Ovary (tissue), 9 donors: ENCODE results near the gene ANO6. TPM values are rescaled to one million over a fixed set of nuclear protein-coding genes. Genes with fewer than 3 reads are reported as not detected.

Experiments used
- DNase-seq, 5 donors: peaks; one replicate each; pipeline ENCODE4 v3.0.0-alpha.2; 2019 to 2020
- H3K27ac ChIP-seq, 2 donors: fragments of 200-600 bp; one replicate each; pipeline versions ENCODE4 v1.5.1 to v1.8.0; 2019 to 2022
- H3K27me3 ChIP-seq: fragments of 200-600 bp; one replicate; pipeline ENCODE4 v1.8.0; 2022
- H3K36me3 ChIP-seq: fragments of 200-600 bp; sonication (generic); one replicate; pipeline ENCODE4 v1.5.1; 2019
- H3K4me1 ChIP-seq: one replicate; pipeline ENCODE4 v1.8.1; 2013; ENCODE audit warnings: mild to moderate bottlenecking, moderate library complexity; ENCODE audit not compliant: insufficient read depth
- H3K4me3 ChIP-seq: fragments of 200-600 bp; sonication (generic); one replicate; pipeline ENCODE4 v1.5.1; 2017
- H3K9me3 ChIP-seq, 2 donors: fragments of 200-600 bp in 1 of 2; sonication (generic) in 1 of 2; one replicate each; pipeline versions ENCODE4 v1.5.1 to v1.8.1; 2013 to 2019; ENCODE audit warnings: mild to moderate bottlenecking in 1 of 2, moderate library complexity in 1 of 2
- CTCF ChIP-seq, 3 donors: fragments of 450-650 bp in 2 of 3; fragments of 200-600 bp in 1 of 3; IDR thresholded peaks; one replicate each; pipeline versions ENCODE4 v1.5.1 to v1.8.0; 2016 to 2022; ENCODE audit warnings: antibody characterized with exemption in 3 of 3, mild to moderate bottlenecking in 1 of 3
- EP300 ChIP-seq: sonication (generic); formaldehyde crosslinking; IDR thresholded peaks from one replicate; pipeline ENCODE4 v1.6.1; 2017; ENCODE audit warnings: antibody characterized with exemption
- POLR2A ChIP-seq: fragments of 450-650 bp; IDR thresholded peaks from one replicate; pipeline ENCODE4 v1.6.1; 2017; ENCODE audit warnings: antibody characterized with exemption, mild to moderate bottlenecking, moderate library complexity
- WGBS, 3 donors: extraction: QIAGEN DNeasy Blood & Tissue Kit in 1 of 3; methylation state at CpG; one replicate each; pipeline versions ENCODE4 v1.1.5 to v1.1.7; 2013 to 2017; 5-methylcytosine and 5-hydroxymethylcytosine counted together
- intact Hi-C, 4 donors: fragments of 100-400 bp; cut with DNase I; formaldehyde crosslinking; loops; one replicate each; pipeline versions ENCODE4 v1.11.0 to v1.15.1; 2022 to 2023
- polyA plus RNA-seq, 2 donors: library from polyadenylated mRNA; stranded (reverse); fragments of 200-250 nt in 1 of 2; fragments of 350-450 nt in 1 of 2; fragmentation: Illumina TruSeq in 1 of 2; extraction: RNeasy Lipid Tissue Mini Kit (QIAGEN cat#74804) in 1 of 2; gene quantifications; one replicate each; pipeline ENCODE4 v1.2.3, GENCODE V29; 2013 to 2014
- total RNA-seq, 7 donors: library from RNA; depleted of rRNA in 2 of 7; stranded (reverse); fragments of >200 nt in 2 of 7; fragmentation: NEBNext Ultra II Directional in 3 of 7; extraction: Animal tissue kit (Norgen Biotek cat#: 25700) in 3 of 7; gene quantifications; one replicate each; pipeline versions ENCODE4 v1.1.0 to v1.2.4, GENCODE V29; 2016 to 2023
- donor health status: DM: no; HTN: no; CAD: no; lungs with moderate emphysema.
- donor health status: DM: no; HTN: no; CAD: no.
- donor health status: Bipolar disorder and iron deficiency.
- donor health status: DM: yes; HTN: yes; CAD: no.
- donor health status: DM: no; HTN: no; CAD: no.
- donor health status: DM: yes; HTN: yes; CAD: no.

Gene ANO6
- total and polyA plus RNA-seq, 9 donors: 38.8 to 88.5 (median 63.2) TPM

GRCh38 chr12:45446013-45446412 is 230.1 kb downstream of the ANO6 start:
- intact Hi-C loops: no loop called here
- WGBS, 3 donors: 24 to 67% (median 25%) methylated on average over 1 of the region's 1 CpG
- H3K4me3 ChIP-seq: no peak overlapping the region
- H3K9me3 ChIP-seq: no peaks in the 10 kb centered on the region
- no peaks in the 10 kb centered on the region for H3K36me3 ChIP-seq
- no peak for DNase-seq
- H3K27ac ChIP-seq: no peak overlapping the region
- TF ChIP-seq CTCF (IDR thresholded peaks at IDR 0.05) (no peak), EP300 (no peak), POLR2A (no peak)
- no peaks in the 10 kb centered on the region for H3K4me1 ChIP-seq
- no peaks in the 10 kb centered on the region for H3K27me3 ChIP-seq

- intact Hi-C loops: no loop called here
Observed at GRCh38 chr12:45458238-45458637, 242.3 kb downstream of the ANO6 start.

GRCh38 chr12:45458854-45459807 is 243.2 kb downstream of the ANO6 start:
- intact Hi-C loops: no loop called here
- WGBS, 3 donors: 56 to 70% (median 68%) methylated on average over 4 of the region's 4 CpGs
- Histone ChIP-seq H3K36me3 (no peaks in the 10 kb centered on the region), H3K4me1 (no peaks in the 10 kb centered on the region), H3K27ac (no peak overlapping the region), H3K4me3 (no peak overlapping the region), H3K9me3 (no peaks in the 10 kb centered on the region), H3K27me3 (no peaks in the 10 kb centered on the region)
- DNase-seq: no peak
- no peak for TF ChIP-seq CTCF (IDR thresholded peaks at IDR 0.05)
- TF ChIP-seq EP300: no peak
- TF ChIP-seq POLR2A: no peak

More at GRCh38 chr12:45458238-45458637, 242.3 kb downstream of the ANO6 start:
- H3K4me3 ChIP-seq: no peak overlapping the region
- H3K4me1 ChIP-seq: no peaks in the 10 kb centered on the region
- no peak overlapping the region for H3K27ac ChIP-seq
- H3K36me3 ChIP-seq: no peaks in the 10 kb centered on the region
- WGBS, 3 donors: 32 to 39% (median 34%) methylated on average over 1 of the region's 1 CpG
- no peaks in the 10 kb centered on the region for H3K27me3 ChIP-seq
- no peak for TF ChIP-seq POLR2A
- no peak for TF ChIP-seq CTCF (IDR thresholded peaks at IDR 0.05)
- TF ChIP-seq EP300: no peak
- DNase-seq: no peak
- H3K9me3 ChIP-seq: no peaks in the 10 kb centered on the region

- Histone ChIP-seq H3K36me3 (no peaks in the 10 kb centered on the region), H3K4me1 (no peaks in the 10 kb centered on the region), H3K9me3 (no peaks in the 10 kb centered on the region), H3K27me3 (no peaks in the 10 kb centered on the region), H3K4me3 (no peak overlapping the region), H3K27ac (no peak overlapping the region)
- intact Hi-C loops: no loop called here
- TF ChIP-seq CTCF (IDR thresholded peaks at IDR 0.05) (no peak), EP300 (no peak), POLR2A (no peak)
- WGBS, 3 donors: 80 to 86% (median 85%) methylated on average over 4 of the region's 4 CpGs
- no peak for DNase-seq
Observed at GRCh38 chr12:45462506-45462905, 246.6 kb downstream of the ANO6 start.
